Measurements from ENCODE around the gene SDHD. TPM values are rescaled to one million over a fixed set of nuclear protein-coding genes. Genes with fewer than 3 reads are reported as not detected.

The SDHD gene
- polyA plus RNA-seq, 2 donors, result 148 to 150 TPM

GRCh38 chr11:112096194-112096593 lies 9.5 kb downstream of the SDHD start:
- Histone ChIP-seq H3K4me1 (ENCODE audit: control insufficient read depth in 2 of 2, insufficient read depth in 2 of 2, low read length in 1 of 2) (no peaks in the 10 kb centered on the region), H3K4me3 (ENCODE audit: low read depth in 1 of 2, low read length in 2 of 2) (no peak overlapping the region), H3K9me3 (ENCODE audit: control insufficient read depth in 2 of 2, insufficient read depth in 1 of 2, low read depth in 1 of 2, low read length in 1 of 2) (no peaks in the 10 kb centered on the region), H3K36me3 (ENCODE audit: control insufficient read depth in 2 of 2, insufficient read depth in 2 of 2, low read length in 1 of 2) (peaks cover 4% of the 10 kb centered on the region in 2 donors), H3K27ac (ENCODE audit: low read depth in 2 of 2, low read length in 1 of 2) (no peak overlapping the region), H3K27me3 (ENCODE audit: control insufficient read depth in 1 of 2, insufficient read depth in 2 of 2, low read length in 2 of 2) (no peaks in the 10 kb centered on the region)

- H3K27ac ChIP-seq (ENCODE audit: low read depth in 2 of 2, low read length in 1 of 2), result no peak overlapping the region
- no peaks in the 10 kb centered on the region for H3K9me3 ChIP-seq (ENCODE audit: control insufficient read depth in 2 of 2, insufficient read depth in 1 of 2, low read depth in 1 of 2, low read length in 1 of 2)
- H3K4me3 ChIP-seq (ENCODE audit: low read depth in 1 of 2, low read length in 2 of 2), result no peak overlapping the region
- H3K4me1 ChIP-seq (ENCODE audit: control insufficient read depth in 2 of 2, insufficient read depth in 2 of 2, low read length in 1 of 2), result no peaks in the 10 kb centered on the region
- H3K27me3 ChIP-seq (ENCODE audit: control insufficient read depth in 1 of 2, insufficient read depth in 2 of 2, low read length in 2 of 2), result no peaks in the 10 kb centered on the region
- WGBS, 2 donors, result 94% methylated on average over 11 of the region's 11 CpGs
- peaks cover 2 to 3% of the 10 kb centered on the region in 2 donors for H3K36me3 ChIP-seq (ENCODE audit: control insufficient read depth in 2 of 2, insufficient read depth in 2 of 2, low read length in 1 of 2)
Measured at GRCh38 chr11:112097734-112098528, 11.3 kb downstream of the SDHD start.

- peaks cover 2 to 3% of the 10 kb centered on the region in 2 donors for H3K36me3 ChIP-seq (ENCODE audit: control insufficient read depth in 2 of 2, insufficient read depth in 2 of 2, low read length in 1 of 2)
- H3K4me1 ChIP-seq (ENCODE audit: control insufficient read depth in 2 of 2, insufficient read depth in 2 of 2, low read length in 1 of 2), result no peaks in the 10 kb centered on the region
- no peak overlapping the region for H3K27ac ChIP-seq (ENCODE audit: low read depth in 2 of 2, low read length in 1 of 2)
- no peaks in the 10 kb centered on the region for H3K9me3 ChIP-seq (ENCODE audit: control insufficient read depth in 2 of 2, insufficient read depth in 1 of 2, low read depth in 1 of 2, low read length in 1 of 2)
- H3K27me3 ChIP-seq (ENCODE audit: control insufficient read depth in 1 of 2, insufficient read depth in 2 of 2, low read length in 2 of 2), result no peaks in the 10 kb centered on the region
- H3K4me3 ChIP-seq (ENCODE audit: low read depth in 1 of 2, low read length in 2 of 2), result no peak overlapping the region
- WGBS, 2 donors, result 66 to 68% methylated on average over 2 of the region's 2 CpGs
Measured at GRCh38 chr11:112100462-112100861, 13.8 kb downstream of the SDHD start.

- H3K4me3 ChIP-seq (ENCODE audit: low read depth in 1 of 2, low read length in 2 of 2), result no peak overlapping the region
- no peaks in the 10 kb centered on the region for H3K9me3 ChIP-seq (ENCODE audit: control insufficient read depth in 2 of 2, insufficient read depth in 1 of 2, low read depth in 1 of 2, low read length in 1 of 2)
- no peaks in the 10 kb centered on the region for H3K36me3 ChIP-seq (ENCODE audit: control insufficient read depth in 2 of 2, insufficient read depth in 2 of 2, low read length in 1 of 2)
- H3K27ac ChIP-seq (ENCODE audit: low read depth in 2 of 2, low read length in 1 of 2), result no peak overlapping the region
- H3K27me3 ChIP-seq (ENCODE audit: control insufficient read depth in 1 of 2, insufficient read depth in 2 of 2, low read length in 2 of 2), result no peaks in the 10 kb centered on the region
- 80 to 81% methylated on average over 6 of the region's 6 CpGs for WGBS, 2 donors
- H3K4me1 ChIP-seq (ENCODE audit: control insufficient read depth in 2 of 2, insufficient read depth in 2 of 2, low read length in 1 of 2), result no peaks in the 10 kb centered on the region
Measured at GRCh38 chr11:112103446-112103845, 16.8 kb downstream of the SDHD start.

- 64 to 90% methylated on average over 8 of the region's 8 CpGs for WGBS, 2 donors
- H3K27ac ChIP-seq (ENCODE audit: low read depth in 2 of 2, low read length in 1 of 2), result no peak overlapping the region
- H3K4me3 ChIP-seq (ENCODE audit: low read depth in 1 of 2, low read length in 2 of 2), result no peak overlapping the region
- H3K27me3 ChIP-seq (ENCODE audit: control insufficient read depth in 1 of 2, insufficient read depth in 2 of 2, low read length in 2 of 2), result no peaks in the 10 kb centered on the region
- no peaks in the 10 kb centered on the region for H3K36me3 ChIP-seq (ENCODE audit: control insufficient read depth in 2 of 2, insufficient read depth in 2 of 2, low read length in 1 of 2)
- H3K9me3 ChIP-seq (ENCODE audit: control insufficient read depth in 2 of 2, insufficient read depth in 1 of 2, low read depth in 1 of 2, low read length in 1 of 2), result no peaks in the 10 kb centered on the region
- no peaks in the 10 kb centered on the region for H3K4me1 ChIP-seq (ENCODE audit: control insufficient read depth in 2 of 2, insufficient read depth in 2 of 2, low read length in 1 of 2)
Measured at GRCh38 chr11:112106070-112106469, 19.4 kb downstream of the SDHD start.

GRCh38 chr11:112113539-112114457 lies 27.1 kb downstream of the SDHD start:
- Histone ChIP-seq H3K36me3 (ENCODE audit: control insufficient read depth in 2 of 2, insufficient read depth in 2 of 2, low read length in 1 of 2) (no peaks in the 10 kb centered on the region), H3K27ac (ENCODE audit: low read depth in 2 of 2, low read length in 1 of 2) (no peak overlapping the region), H3K4me3 (ENCODE audit: low read depth in 1 of 2, low read length in 2 of 2) (no peak overlapping the region), H3K9me3 (ENCODE audit: control insufficient read depth in 2 of 2, insufficient read depth in 1 of 2, low read depth in 1 of 2, low read length in 1 of 2) (no peaks in the 10 kb centered on the region), H3K27me3 (ENCODE audit: control insufficient read depth in 1 of 2, insufficient read depth in 2 of 2, low read length in 2 of 2) (no peaks in the 10 kb centered on the region), H3K4me1 (ENCODE audit: control insufficient read depth in 2 of 2, insufficient read depth in 2 of 2, low read length in 1 of 2) (no peaks in the 10 kb centered on the region)
- WGBS, 2 donors, result 61 to 63% methylated on average over 6 of the region's 6 CpGs

- H3K9me3 ChIP-seq (ENCODE audit: control insufficient read depth in 2 of 2, insufficient read depth in 1 of 2, low read depth in 1 of 2, low read length in 1 of 2), result no peaks in the 10 kb centered on the region
- H3K27me3 ChIP-seq (ENCODE audit: control insufficient read depth in 1 of 2, insufficient read depth in 2 of 2, low read length in 2 of 2), result no peaks in the 10 kb centered on the region
- H3K4me3 ChIP-seq (ENCODE audit: low read depth in 1 of 2, low read length in 2 of 2), result no peak overlapping the region
- no peaks in the 10 kb centered on the region for H3K4me1 ChIP-seq (ENCODE audit: control insufficient read depth in 2 of 2, insufficient read depth in 2 of 2, low read length in 1 of 2)
- 92 to 93% methylated on average over 2 of the region's 2 CpGs for WGBS, 2 donors
- no peaks in the 10 kb centered on the region for H3K36me3 ChIP-seq (ENCODE audit: control insufficient read depth in 2 of 2, insufficient read depth in 2 of 2, low read length in 1 of 2)
- no peak overlapping the region for H3K27ac ChIP-seq (ENCODE audit: low read depth in 2 of 2, low read length in 1 of 2)
Measured at GRCh38 chr11:112114460-112114859, 27.8 kb downstream of the SDHD start.

GRCh38 chr11:112115386-112115785 lies 28.7 kb downstream of the SDHD start:
- H3K27ac ChIP-seq (ENCODE audit: low read depth in 2 of 2, low read length in 1 of 2), result no peak overlapping the region
- H3K4me3 ChIP-seq (ENCODE audit: low read depth in 1 of 2, low read length in 2 of 2), result no peak overlapping the region
- H3K9me3 ChIP-seq (ENCODE audit: control insufficient read depth in 2 of 2, insufficient read depth in 1 of 2, low read depth in 1 of 2, low read length in 1 of 2), result no peaks in the 10 kb centered on the region
- H3K27me3 ChIP-seq (ENCODE audit: control insufficient read depth in 1 of 2, insufficient read depth in 2 of 2, low read length in 2 of 2), result no peaks in the 10 kb centered on the region
- H3K4me1 ChIP-seq (ENCODE audit: control insufficient read depth in 2 of 2, insufficient read depth in 2 of 2, low read length in 1 of 2), result no peaks in the 10 kb centered on the region
- 69 to 75% methylated on average over 5 of the region's 5 CpGs for WGBS, 2 donors
- no peaks in the 10 kb centered on the region for H3K36me3 ChIP-seq (ENCODE audit: control insufficient read depth in 2 of 2, insufficient read depth in 2 of 2, low read length in 1 of 2)

GRCh38 chr11:112118176-112118575 lies 31.5 kb downstream of the SDHD start:
- Histone ChIP-seq H3K9me3 (ENCODE audit: control insufficient read depth in 2 of 2, insufficient read depth in 1 of 2, low read depth in 1 of 2, low read length in 1 of 2) (no peaks in the 10 kb centered on the region), H3K4me1 (ENCODE audit: control insufficient read depth in 2 of 2, insufficient read depth in 2 of 2, low read length in 1 of 2) (peaks cover 0 to 2% of the 10 kb centered on the region in 2 donors), H3K27ac (ENCODE audit: low read depth in 2 of 2, low read length in 1 of 2) (no peak overlapping the region), H3K27me3 (ENCODE audit: control insufficient read depth in 1 of 2, insufficient read depth in 2 of 2, low read length in 2 of 2) (no peaks in the 10 kb centered on the region), H3K36me3 (ENCODE audit: control insufficient read depth in 2 of 2, insufficient read depth in 2 of 2, low read length in 1 of 2) (no peaks in the 10 kb centered on the region), H3K4me3 (ENCODE audit: low read depth in 1 of 2, low read length in 2 of 2) (no peak overlapping the region)
- WGBS, 2 donors, result 73 to 81% methylated on average over 2 of the region's 2 CpGs
